NCI-H748 (cell line): Measurements from ENCODE around the gene ANKRA2.
"Not testable (repeated sequence)": the region's sequence is repeated elsewhere in the genome, so short reads cannot be mapped to it uniquely, and the experiment has no call there.

ENCODE experiments used
- DNase-seq: peaks from one replicate; lab custom pipeline; 2025; ENCODE audit not compliant: unreplicated experiment; lab: John Stamatoyannopoulos, UW

The ANKRA2 gene

GRCh38 chr5:73552642-73553041 is 12.8 kb downstream of the ANKRA2 start:
- DNase-seq: no peak

- no peak for DNase-seq
Observed at GRCh38 chr5:73550016-73550415, 15.4 kb downstream of the ANKRA2 start.

GRCh38 chr5:73545403-73545779 is 20.0 kb downstream of the ANKRA2 start:
- no peak for DNase-seq

- DNase-seq: peak; percentile 96
Observed at GRCh38 chr5:73544429-73545402, 20.7 kb downstream of the ANKRA2 start.

GRCh38 chr5:73542020-73542419 is 23.4 kb downstream of the ANKRA2 start:
- no peak for DNase-seq

- DNase-seq: no peak
Observed at GRCh38 chr5:73540192-73540591, 25.2 kb downstream of the ANKRA2 start.

GRCh38 chr5:73539730-73540129 is 25.7 kb downstream of the ANKRA2 start:
- no peak for DNase-seq

- DNase-seq: no peak
Observed at GRCh38 chr5:73534971-73535370, 30.5 kb downstream of the ANKRA2 start.

GRCh38 chr5:73534011-73534644 is 31.3 kb downstream of the ANKRA2 start:
- DNase-seq: peak; percentile 4

GRCh38 chr5:73532195-73532594 is 33.2 kb downstream of the ANKRA2 start:
- DNase-seq: no peak

GRCh38 chr5:73531356-73531755 is 34.1 kb downstream of the ANKRA2 start:
- DNase-seq: no peak

GRCh38 chr5:73529081-73529480 is 36.4 kb downstream of the ANKRA2 start:
- DNase-seq: no peak

- peak; percentile 21 for DNase-seq
Observed at GRCh38 chr5:73528248-73528647, 37.2 kb downstream of the ANKRA2 start.

- no peak for DNase-seq
Observed at GRCh38 chr5:73525606-73526203, 39.7 kb downstream of the ANKRA2 start.

- no peak for DNase-seq
Observed at GRCh38 chr5:73523861-73524260, 41.6 kb downstream of the ANKRA2 start.

GRCh38 chr5:73522989-73523388 is 42.5 kb downstream of the ANKRA2 start:
- DNase-seq: no peak

GRCh38 chr5:73519531-73520283 is 45.7 kb downstream of the ANKRA2 start:
- DNase-seq: peak; percentile 79

GRCh38 chr5:73515232-73515631 is 50.2 kb downstream of the ANKRA2 start:
- DNase-seq: peak; percentile 91

GRCh38 chr5:73514418-73514817 is 51.0 kb downstream of the ANKRA2 start:
- DNase-seq: no peak

- DNase-seq: peak; percentile 90
Observed at GRCh38 chr5:73513996-73514395, 51.4 kb downstream of the ANKRA2 start.

GRCh38 chr5:73508521-73508920 is 56.9 kb downstream of the ANKRA2 start:
- DNase-seq: not testable (repeated sequence)
